Gastroesophageal sphincter (tissue), 3 donors: Measurements from ENCODE around the gene SGMS2.

Experiments used
- POLR2A ChIP-seq, 2 donors: fragments of 450-650 bp; IDR thresholded peaks; one replicate each; pipeline ENCODE4 v1.6.1; 2017; ENCODE audit warnings: antibody characterized with exemption in 2 of 2, mild to moderate bottlenecking in 2 of 2, moderate library complexity in 1 of 2
- POLR2AphosphoS5 ChIP-seq: sonication (generic); formaldehyde crosslinking; IDR thresholded peaks from one replicate; pipeline ENCODE4 v1.6.1; 2017; ENCODE audit warnings: antibody characterized with exemption
- TF ChIP-seq, protein P1 (sequence below), 4 experiments: fragments of 200-600 bp in 2 of 4; fragments of 450-650 bp in 2 of 4; sonication (generic) in 1 of 4; IDR thresholded peaks; one replicate each; pipeline ENCODE4 v1.5.1; 2017 to 2019; ENCODE audit warnings: antibody characterized with exemption in 4 of 4, mild to moderate bottlenecking in 2 of 4, moderate library complexity in 2 of 4

- TF ChIP-seq, protein P1, sequence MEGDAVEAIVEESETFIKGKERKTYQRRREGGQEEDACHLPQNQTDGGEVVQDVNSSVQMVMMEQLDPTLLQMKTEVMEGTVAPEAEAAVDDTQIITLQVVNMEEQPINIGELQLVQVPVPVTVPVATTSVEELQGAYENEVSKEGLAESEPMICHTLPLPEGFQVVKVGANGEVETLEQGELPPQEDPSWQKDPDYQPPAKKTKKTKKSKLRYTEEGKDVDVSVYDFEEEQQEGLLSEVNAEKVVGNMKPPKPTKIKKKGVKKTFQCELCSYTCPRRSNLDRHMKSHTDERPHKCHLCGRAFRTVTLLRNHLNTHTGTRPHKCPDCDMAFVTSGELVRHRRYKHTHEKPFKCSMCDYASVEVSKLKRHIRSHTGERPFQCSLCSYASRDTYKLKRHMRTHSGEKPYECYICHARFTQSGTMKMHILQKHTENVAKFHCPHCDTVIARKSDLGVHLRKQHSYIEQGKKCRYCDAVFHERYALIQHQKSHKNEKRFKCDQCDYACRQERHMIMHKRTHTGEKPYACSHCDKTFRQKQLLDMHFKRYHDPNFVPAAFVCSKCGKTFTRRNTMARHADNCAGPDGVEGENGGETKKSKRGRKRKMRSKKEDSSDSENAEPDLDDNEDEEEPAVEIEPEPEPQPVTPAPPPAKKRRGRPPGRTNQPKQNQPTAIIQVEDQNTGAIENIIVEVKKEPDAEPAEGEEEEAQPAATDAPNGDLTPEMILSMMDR (IDR thresholded peaks at IDR 0.05) = no peak
- no peak for TF ChIP-seq POLR2AphosphoS5
- TF ChIP-seq POLR2A (IDR thresholded peaks at IDR 0.05) = no peak
Measured at GRCh38 chr4:107915220-107915619, 90.5 kb downstream of the SGMS2 start.
